GM12865 (cell line): ENCODE results near the gene SLC25A26.

Experiments
- DNase-seq: peaks from one replicate; pipeline ENCODE4 v3.0.0; 2010; ENCODE audit warnings: low read depth
- H3K4me3 ChIP-seq: 2 replicates; pipeline ENCODE4 v1.5.1; 2011; ENCODE audit warnings: mild to moderate bottlenecking, low read depth, low read length, control low read depth
- CTCF ChIP-seq: IDR thresholded peaks from 2 replicates; pipeline ENCODE4 v1.5.1; 2011; ENCODE audit warnings: low read length, control low read depth, low read depth, inconsistent platforms; ENCODE audit not compliant: insufficient read depth; ENCODE audit errors: missing control alignments

Gene SLC25A26

GRCh38 chr3:66403323-66403990 lies 182.7 kb downstream of the SLC25A26 start:
- no peak for TF ChIP-seq CTCF
- no peak overlapping the region for H3K4me3 ChIP-seq
- no peak for DNase-seq

- no peak for DNase-seq
- TF ChIP-seq CTCF = no peak
- no peak overlapping the region for H3K4me3 ChIP-seq
Measured at GRCh38 chr3:66404197-66404596, 183.4 kb downstream of the SLC25A26 start.

- TF ChIP-seq CTCF = no peak
Measured at GRCh38 chr3:66404903-66405700, 184.3 kb downstream of the SLC25A26 start.

GRCh38 chr3:66405701-66406091 lies 184.9 kb downstream of the SLC25A26 start:
- no peak for DNase-seq
- no peak overlapping the region for H3K4me3 ChIP-seq
- TF ChIP-seq CTCF = no peak

More at GRCh38 chr3:66404903-66405700, 184.3 kb downstream of the SLC25A26 start:
- DNase-seq = no peak
- H3K4me3 ChIP-seq = no peak overlapping the region

- no peak for DNase-seq
- H3K4me3 ChIP-seq = no peak overlapping the region
Measured at GRCh38 chr3:66406163-66406562, 185.4 kb downstream of the SLC25A26 start.

GRCh38 chr3:66406831-66407610 lies 186.2 kb downstream of the SLC25A26 start:
- TF ChIP-seq CTCF = no peak

More at GRCh38 chr3:66406163-66406562, 185.4 kb downstream of the SLC25A26 start:
- no peak for TF ChIP-seq CTCF

More at GRCh38 chr3:66406831-66407610, 186.2 kb downstream of the SLC25A26 start:
- no peak for DNase-seq
- no peak overlapping the region for H3K4me3 ChIP-seq
